ENCODE results near the gene PFDN1.

Gene PFDN1

GRCh38 chr5:140329739-140330481 lies 27.0 kb upstream of the PFDN1 start:
- DNase-seq (ENCODE audit: low spot score), result no peak
- in situ Hi-C loops (cut with MboI; ENCODE audit: low sequenced_read_pairs, unreplicated experiment), result no loop called here
- TF ChIP-seq CTCF (IDR thresholded peaks at IDR 0.05; ENCODE audit: borderline replicate concordance, control extremely low read depth, extremely low read depth, insufficient read depth, missing control alignments), result no peak

- TF ChIP-seq CTCF (IDR thresholded peaks at IDR 0.05; ENCODE audit: borderline replicate concordance, control extremely low read depth, extremely low read depth, insufficient read depth, missing control alignments), result no peak
- no peak for DNase-seq (ENCODE audit: low spot score)
- in situ Hi-C loops (cut with MboI; ENCODE audit: low sequenced_read_pairs, unreplicated experiment), result no loop called here
These were observed 25.3 kb upstream of the PFDN1 start for GRCh38 chr5:140328036-140328764.

GRCh38 chr5:140327589-140327988 lies 24.7 kb upstream of the PFDN1 start:
- in situ Hi-C loops (cut with MboI; ENCODE audit: low sequenced_read_pairs, unreplicated experiment), result no loop called here
- TF ChIP-seq CTCF (IDR thresholded peaks at IDR 0.05; ENCODE audit: borderline replicate concordance, control extremely low read depth, extremely low read depth, insufficient read depth, missing control alignments), result no peak
- DNase-seq (ENCODE audit: low spot score), result no peak

GRCh38 chr5:140325486-140325885 lies 22.6 kb upstream of the PFDN1 start:
- TF ChIP-seq CTCF (IDR thresholded peaks at IDR 0.05; ENCODE audit: borderline replicate concordance, control extremely low read depth, extremely low read depth, insufficient read depth, missing control alignments), result no peak
- no peak for DNase-seq (ENCODE audit: low spot score)
- in situ Hi-C loops (cut with MboI; ENCODE audit: low sequenced_read_pairs, unreplicated experiment), result no loop called here

GRCh38 chr5:140324617-140325241 lies 21.8 kb upstream of the PFDN1 start:
- DNase-seq (ENCODE audit: low spot score), result no peak
- no peak for TF ChIP-seq CTCF (IDR thresholded peaks at IDR 0.05; ENCODE audit: borderline replicate concordance, control extremely low read depth, extremely low read depth, insufficient read depth, missing control alignments)
- in situ Hi-C loops (cut with MboI; ENCODE audit: low sequenced_read_pairs, unreplicated experiment), result no loop called here

GRCh38 chr5:140324041-140324600 lies 21.2 kb upstream of the PFDN1 start:
- DNase-seq (ENCODE audit: low spot score), result no peak
- TF ChIP-seq CTCF (IDR thresholded peaks at IDR 0.05; ENCODE audit: borderline replicate concordance, control extremely low read depth, extremely low read depth, insufficient read depth, missing control alignments), result no peak
- in situ Hi-C loops (cut with MboI; ENCODE audit: low sequenced_read_pairs, unreplicated experiment), result no loop called here
